Activated CD4-positive, alpha-beta T cell treated with anti-CD3 and anti-CD28 coated beads, Interleukin-2, Interleukin-6, amounts not matched to agents 100 ng/mL and 50 ng/mL, durations not matched to agents 16 hours and 8 hours (primary cell): ENCODE measurements around the gene ADGRG1.
"Not testable (repeated sequence)": the region's sequence is repeated elsewhere in the genome, so short reads cannot be mapped to it uniquely, and the experiment has no call there.

Experiments
- DNase-seq: peaks from one replicate; pipeline ENCODE4 v3.0.0-alpha.2; 2020

ADGRG1 gene

GRCh38 chr16:57628008-57628781, at the start of gene ADGRG1:
ADGRG1 (plus strand) TSS chr16:57628630; CDS start chr16:57650288, 21,658 bp downstream.
- DNase-seq, result peak; percentile 79

GRCh38 chr16:57579361-57579665, 49.1 kb upstream of the ADGRG1 start:
- DNase-seq, result no peak

GRCh38 chr16:57585051-57585687, 43.3 kb upstream of the ADGRG1 start:
- DNase-seq, result no peak

- DNase-seq, result no peak
Observed at GRCh38 chr16:57588831-57589230, 39.6 kb upstream of the ADGRG1 start.

- DNase-seq, result no peak
Observed at GRCh38 chr16:57589374-57589773, 39.1 kb upstream of the ADGRG1 start.

GRCh38 chr16:57590654-57591085, 37.8 kb upstream of the ADGRG1 start:
- DNase-seq, result peak; percentile 29

- peak; percentile 87 for DNase-seq
Observed at GRCh38 chr16:57591086-57591869, 37.2 kb upstream of the ADGRG1 start.

GRCh38 chr16:57591870-57592485, 36.5 kb upstream of the ADGRG1 start:
- no peak for DNase-seq

- DNase-seq, result peak; percentile 93
Observed at GRCh38 chr16:57592591-57593003, 35.8 kb upstream of the ADGRG1 start.

- DNase-seq, result no peak
Observed at GRCh38 chr16:57593021-57593420, 35.4 kb upstream of the ADGRG1 start.

- DNase-seq, result no peak
Observed at GRCh38 chr16:57593990-57594389, 34.4 kb upstream of the ADGRG1 start.

- DNase-seq, result no peak
Observed at GRCh38 chr16:57594531-57595031, 33.8 kb upstream of the ADGRG1 start.

GRCh38 chr16:57596234-57596633, 32.2 kb upstream of the ADGRG1 start:
- not testable (repeated sequence) for DNase-seq

GRCh38 chr16:57598437-57598836, 30.0 kb upstream of the ADGRG1 start:
- no peak for DNase-seq

GRCh38 chr16:57600048-57600835, 28.2 kb upstream of the ADGRG1 start:
- DNase-seq, result peak; percentile 75

- DNase-seq, result no peak
Observed at GRCh38 chr16:57600952-57601580, 27.4 kb upstream of the ADGRG1 start.

GRCh38 chr16:57601801-57602478, 26.5 kb upstream of the ADGRG1 start:
- peak; percentile 95 for DNase-seq

- peak; percentile 32 for DNase-seq
Observed at GRCh38 chr16:57603115-57604024, 25.1 kb upstream of the ADGRG1 start.

- DNase-seq, result no peak
Observed at GRCh38 chr16:57604177-57604576, 24.3 kb upstream of the ADGRG1 start.
